DND-41 (cell line): ENCODE measurements around the gene LRRC75B.

Source experiments
- ATAC-seq: fragments of 200-7000 bp; cut with Tn5 transposase; 3 replicates; pipeline ENCODE4 v1.9.1; 2021; ENCODE audit warnings: low read depth; ENCODE audit not compliant: insufficient read depth
- DNase-seq: peaks from one replicate; pipeline ENCODE4 v3.0.0-alpha.2; 2020
- H2AFZ ChIP-seq: 2 replicates; pipeline ENCODE4 v1.6.0; 2012; ENCODE audit warnings: low read depth, low read length
- H3K27ac ChIP-seq: 2 replicates; pipeline ENCODE4 v1.5.1; 2012; ENCODE audit warnings: low read length, inconsistent platforms
- H3K27me3 ChIP-seq: fragments of 200-600 bp; sonication (generic); 2 replicates; pipeline ENCODE4 v1.6.0; 2012; ENCODE audit warnings: low read length, mild to moderate bottlenecking, inconsistent platforms; ENCODE audit not compliant: insufficient read depth, poor library complexity
- H3K36me3 ChIP-seq: 2 replicates; pipeline ENCODE4 v1.5.1; 2012; ENCODE audit warnings: low read length, inconsistent platforms; ENCODE audit not compliant: insufficient read depth
- H3K4me1 ChIP-seq: 2 replicates; pipeline ENCODE4 v1.5.1; 2012; ENCODE audit warnings: mild to moderate bottlenecking, low read length; ENCODE audit not compliant: insufficient read depth
- H3K4me2 ChIP-seq: 2 replicates; pipeline ENCODE4 v1.6.0; 2012; ENCODE audit warnings: mild to moderate bottlenecking, moderate library complexity, low read length, inconsistent platforms; ENCODE audit not compliant: insufficient read depth
- H3K4me3 ChIP-seq, 2 experiments: fragments of 200-600 bp in 1 of 2; shearing (Covaris generic) in 1 of 2; 2 replicates each; pipeline ENCODE4 v1.5.1; 2012 to 2016; ENCODE audit warnings: inconsistent platforms in 2 of 2, low read length in 2 of 2, mild to moderate bottlenecking in 2 of 2, low read depth in 1 of 2, moderate library complexity in 1 of 2
- H3K79me2 ChIP-seq: 2 replicates; pipeline ENCODE4 v1.6.0; 2012; ENCODE audit warnings: low read length, inconsistent platforms; ENCODE audit not compliant: insufficient read depth
- H3K9ac ChIP-seq: 2 replicates; pipeline ENCODE4 v1.6.0; 2012; ENCODE audit warnings: low read depth, mild to moderate bottlenecking, inconsistent platforms, low read length, moderate library complexity
- H3K9me3 ChIP-seq: 2 replicates; pipeline ENCODE4 v1.5.1; 2012; ENCODE audit warnings: low read length, moderate library complexity, mild to moderate bottlenecking, inconsistent platforms; ENCODE audit not compliant: insufficient read depth, severe bottlenecking
- H4K20me1 ChIP-seq: 2 replicates; pipeline ENCODE4 v1.6.0; 2012; ENCODE audit warnings: low read length; ENCODE audit not compliant: insufficient read depth
- CTCF ChIP-seq: IDR thresholded peaks from 2 replicates; pipeline ENCODE4 v1.5.1; 2012; ENCODE audit warnings: borderline replicate concordance, low read length, moderate library complexity, mild to moderate bottlenecking; ENCODE audit not compliant: poor library complexity, severe bottlenecking; ENCODE audit errors: extremely low read depth
- EZH2 ChIP-seq: IDR thresholded peaks from 3 replicates; pipeline ENCODE4 v1.6.1; 2012; ENCODE audit warnings: borderline replicate concordance, low read depth, mild to moderate bottlenecking, moderate library complexity, low read length, inconsistent platforms; ENCODE audit not compliant: severe bottlenecking

LRRC75B gene

GRCh38 chr22:24585461-24585860 is 7.4 kb downstream of the LRRC75B start:
- Histone ChIP-seq H3K4me3 (no peak overlapping the region), H3K27me3 (no peaks in the 10 kb centered on the region), H3K36me3 (no peaks in the 10 kb centered on the region), H3K79me2 (no peaks in the 10 kb centered on the region), H3K9me3 (no peaks in the 10 kb centered on the region), H3K9ac (no peak overlapping the region), H2AFZ (no peak overlapping the region), H3K27ac (no peak overlapping the region), H3K4me1 (no peaks in the 10 kb centered on the region), H3K4me2 (no peak overlapping the region), H4K20me1 (no peaks in the 10 kb centered on the region)
- no peak for DNase-seq
- TF ChIP-seq CTCF (no peak), EZH2 (no peak)
- ATAC-seq = no peak

- no peaks in the 10 kb centered on the region for H3K9me3 ChIP-seq
- no peak for TF ChIP-seq EZH2
- no peak for TF ChIP-seq CTCF
- H3K27ac ChIP-seq = no peak overlapping the region
- DNase-seq (no peak), ATAC-seq (no peak)
- no peak overlapping the region for H3K4me2 ChIP-seq
- H3K4me3 ChIP-seq = no peak overlapping the region
- no peaks in the 10 kb centered on the region for H3K36me3 ChIP-seq
- no peak overlapping the region for H2AFZ ChIP-seq
- H3K9ac ChIP-seq = no peak overlapping the region
- H3K27me3 ChIP-seq = no peaks in the 10 kb centered on the region
- H3K4me1 ChIP-seq = no peaks in the 10 kb centered on the region
- H3K79me2 ChIP-seq = no peaks in the 10 kb centered on the region
- no peaks in the 10 kb centered on the region for H4K20me1 ChIP-seq
These were observed 7.9 kb downstream of the LRRC75B start for GRCh38 chr22:24584871-24585411.

DNA sequence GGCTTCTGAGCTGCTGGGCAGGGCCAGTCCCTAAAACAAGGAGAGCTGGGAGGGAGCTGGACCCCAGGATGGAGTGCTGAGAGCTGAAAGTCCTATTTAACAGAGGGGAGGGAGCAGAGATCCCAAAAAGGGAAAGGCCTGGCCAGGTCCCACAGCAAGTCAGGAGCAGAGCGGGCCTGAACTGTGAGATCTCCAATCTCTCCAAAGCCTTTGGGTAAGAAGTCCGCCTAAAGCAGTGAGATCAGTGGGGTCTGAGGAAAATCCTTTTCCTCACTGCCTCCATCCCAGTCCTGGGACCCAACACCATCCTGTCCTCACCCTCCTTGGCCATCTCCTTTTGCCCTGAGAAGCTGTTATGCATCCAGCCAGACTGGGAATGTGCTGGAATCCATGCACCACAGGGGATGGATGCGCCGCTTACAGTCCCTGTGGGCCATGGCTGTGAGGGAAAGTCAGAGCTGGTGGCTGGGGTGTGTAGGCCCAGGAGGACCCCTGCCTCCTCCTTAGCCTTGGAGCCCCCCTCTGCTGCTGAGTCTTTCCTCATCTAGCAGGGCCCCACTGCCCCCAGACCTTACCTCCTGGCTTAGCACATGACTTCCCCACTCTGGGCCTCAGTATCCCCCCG is 8.6 kb downstream of the LRRC75B start:
- DNase-seq = no peak
- Histone ChIP-seq H3K9me3 (no peaks in the 10 kb centered on the region), H2AFZ (no peak overlapping the region), H3K4me1 (no peaks in the 10 kb centered on the region), H3K27me3 (no peaks in the 10 kb centered on the region), H3K4me3 (no peak overlapping the region), H3K9ac (no peak overlapping the region), H4K20me1 (no peaks in the 10 kb centered on the region), H3K79me2 (no peaks in the 10 kb centered on the region), H3K36me3 (no peaks in the 10 kb centered on the region), H3K27ac (no peak overlapping the region), H3K4me2 (no peak overlapping the region)
- ATAC-seq = no peak
- no peak for TF ChIP-seq EZH2

DNA sequence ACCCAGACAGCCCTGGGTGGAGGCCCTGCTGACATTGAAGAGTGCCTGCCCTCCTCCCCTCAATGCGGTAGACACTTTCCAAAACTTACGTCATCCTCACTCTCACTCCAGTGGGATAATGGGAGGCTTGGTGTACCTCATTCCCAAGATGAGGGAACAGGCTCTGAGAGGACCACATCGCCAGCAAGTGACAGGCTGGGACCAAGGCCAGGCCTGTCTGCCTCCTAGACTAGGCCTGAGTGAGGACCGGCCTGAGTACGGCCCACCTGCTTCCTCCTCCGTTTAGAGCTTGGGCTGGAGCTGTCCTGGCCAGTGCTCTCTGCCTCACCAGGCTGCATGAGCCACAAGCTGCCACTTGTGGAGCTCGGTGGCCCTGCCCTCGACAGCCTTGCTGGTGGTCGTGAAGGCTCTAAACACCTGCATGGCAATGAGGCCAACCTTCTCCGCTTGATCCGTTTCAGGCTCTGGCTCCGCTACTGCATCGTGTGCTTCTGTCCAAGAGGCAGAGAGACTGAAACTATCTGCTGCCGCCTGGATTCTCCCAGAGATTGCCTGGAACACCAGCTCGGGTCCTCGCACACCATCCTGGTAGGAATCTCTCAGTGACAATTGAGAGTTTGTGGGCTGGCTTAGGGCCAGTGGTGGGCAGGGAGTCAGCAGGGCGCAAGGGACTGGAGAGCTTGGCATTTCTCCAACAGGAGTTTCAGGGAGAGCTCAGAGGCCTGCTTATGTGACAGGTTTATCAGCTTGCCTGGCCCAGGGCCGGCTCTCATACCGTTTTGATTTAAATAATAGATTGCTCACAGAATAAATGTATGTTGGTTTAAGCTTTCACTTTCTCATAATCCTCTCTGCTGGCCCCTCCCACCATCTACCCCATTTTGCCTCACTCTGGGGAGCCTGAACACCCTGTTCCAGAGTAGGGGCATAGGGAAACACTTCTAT is 9.4 kb downstream of the LRRC75B start:
- Histone ChIP-seq H3K27ac (no peak overlapping the region), H3K4me3 (no peak overlapping the region), H3K4me1 (no peaks in the 10 kb centered on the region), H3K4me2 (no peak overlapping the region), H3K9me3 (no peaks in the 10 kb centered on the region), H3K27me3 (no peaks in the 10 kb centered on the region), H4K20me1 (no peaks in the 10 kb centered on the region), H3K9ac (no peak overlapping the region), H3K79me2 (no peaks in the 10 kb centered on the region), H2AFZ (no peak overlapping the region), H3K36me3 (no peaks in the 10 kb centered on the region)
- DNase-seq (no peak), ATAC-seq (0 out of 3 replicates have a peak, but pooled peaks have one; percentile 33)
- TF ChIP-seq CTCF (no peak), EZH2 (no peak)
